Inflammatory macrophage (primary cell): ENCODE results near the gene UBE3C.
A peak's percentile ranks its signal among the peaks of the same experiment; 100 is the strongest.
"Not testable (repeated sequence)": the region's sequence is repeated elsewhere in the genome, so short reads cannot be mapped to it uniquely, and the experiment has no call there.

Experiments
- DNase-seq, 2 donors: peaks; one replicate each; pipeline ENCODE4 v3.0.0-alpha.2; 2020 to 2022

UBE3C gene

GRCh38 chr7:157239571-157240270, 101.0 kb downstream of the UBE3C start:
- no peak for DNase-seq

- DNase-seq: no peak
These were observed 102.9 kb downstream of the UBE3C start for GRCh38 chr7:157241631-157242030.

- DNase-seq: no peak
These were observed 106.0 kb downstream of the UBE3C start for GRCh38 chr7:157244516-157245294.

GRCh38 chr7:157246052-157246451, 107.3 kb downstream of the UBE3C start:
- no peak for DNase-seq

- DNase-seq: no peak
These were observed 109.9 kb downstream of the UBE3C start for GRCh38 chr7:157248659-157249058.

- DNase-seq: peak; percentile 62 to 66
These were observed 112.0 kb downstream of the UBE3C start for GRCh38 chr7:157250605-157251228.

GRCh38 chr7:157251817-157252216, 113.1 kb downstream of the UBE3C start:
- not testable (repeated sequence) for DNase-seq

GRCh38 chr7:157253850-157254249, 115.1 kb downstream of the UBE3C start:
- no peak for DNase-seq

- not testable (repeated sequence) for DNase-seq
These were observed 116.1 kb downstream of the UBE3C start for GRCh38 chr7:157254781-157255180.

- no peak for DNase-seq
These were observed 116.5 kb downstream of the UBE3C start for GRCh38 chr7:157255201-157255606.

- no peak for DNase-seq
These were observed 124.4 kb downstream of the UBE3C start for GRCh38 chr7:157263156-157263555.

- DNase-seq: no peak
These were observed 126.3 kb downstream of the UBE3C start for GRCh38 chr7:157265051-157265450.

- no peak for DNase-seq
These were observed 127.5 kb downstream of the UBE3C start for GRCh38 chr7:157266272-157266671.

- DNase-seq: no peak
These were observed 128.8 kb downstream of the UBE3C start for GRCh38 chr7:157267516-157267915.

GRCh38 chr7:157267956-157268355, 129.2 kb downstream of the UBE3C start:
- no peak for DNase-seq

GRCh38 chr7:157268540-157268939, 129.8 kb downstream of the UBE3C start:
- DNase-seq: no peak

- no peak for DNase-seq
These were observed 130.8 kb downstream of the UBE3C start for GRCh38 chr7:157269341-157270059.

GRCh38 chr7:157270060-157270444, 131.3 kb downstream of the UBE3C start:
- no peak for DNase-seq

GRCh38 chr7:157271315-157271990, 132.7 kb downstream of the UBE3C start:
- DNase-seq: no peak

GRCh38 chr7:157271991-157272324, 133.2 kb downstream of the UBE3C start:
- DNase-seq: peak; percentile 41 to 76

GRCh38 chr7:157272351-157273207, 133.9 kb downstream of the UBE3C start:
- DNase-seq: no peak
